GM19452 (cell line): ENCODE data around the gene FAM107B.

Experiments
- ATAC-seq: cut with Tn5 transposase; IDR thresholded peaks from one replicate; pipeline ENCODE4 v1.9.1; 2021; ENCODE audit not compliant: unreplicated experiment

The FAM107B gene

GRCh38 chr10:14563359-14563940 lies 211.2 kb downstream of the FAM107B start:
- no peak for ATAC-seq

- ATAC-seq, result no peak
Measured at GRCh38 chr10:14563076-14563336, 211.7 kb downstream of the FAM107B start.

- ATAC-seq, result no peak
Measured at GRCh38 chr10:14562218-14563075, 212.2 kb downstream of the FAM107B start.

- ATAC-seq, result no peak
Measured at GRCh38 chr10:14560791-14561765, 213.6 kb downstream of the FAM107B start.

- no peak for ATAC-seq
Measured at GRCh38 chr10:14560274-14560673, 214.4 kb downstream of the FAM107B start.

GRCh38 chr10:14558025-14558424 lies 216.7 kb downstream of the FAM107B start:
- ATAC-seq, result no peak

- no peak for ATAC-seq
Measured at GRCh38 chr10:14557567-14557966, 217.1 kb downstream of the FAM107B start.

GRCh38 chr10:14556285-14556956 lies 218.3 kb downstream of the FAM107B start:
- ATAC-seq, result peak; percentile 75

- ATAC-seq, result no peak
Measured at GRCh38 chr10:14555807-14556206, 218.9 kb downstream of the FAM107B start.

- ATAC-seq, result no peak
Measured at GRCh38 chr10:14554491-14555205, 220.0 kb downstream of the FAM107B start.

- no peak for ATAC-seq
Measured at GRCh38 chr10:14554091-14554490, 220.6 kb downstream of the FAM107B start.

GRCh38 chr10:14553448-14553847 lies 221.2 kb downstream of the FAM107B start:
- ATAC-seq, result no peak

GRCh38 chr10:14552015-14552414 lies 222.7 kb downstream of the FAM107B start:
- no peak for ATAC-seq

GRCh38 chr10:14550471-14550981 lies 224.2 kb downstream of the FAM107B start:
- ATAC-seq, result no peak

GRCh38 chr10:14549496-14549895 lies 225.2 kb downstream of the FAM107B start:
- ATAC-seq, result no peak

GRCh38 chr10:14548970-14549369 lies 225.7 kb downstream of the FAM107B start:
- no peak for ATAC-seq

- no peak for ATAC-seq
Measured at GRCh38 chr10:14548474-14548873, 226.2 kb downstream of the FAM107B start.

- no peak for ATAC-seq
Measured at GRCh38 chr10:14547816-14548215, 226.9 kb downstream of the FAM107B start.

GRCh38 chr10:14545827-14546226 lies 228.9 kb downstream of the FAM107B start:
- ATAC-seq, result no peak

GRCh38 chr10:14543904-14544210 lies 230.8 kb downstream of the FAM107B start:
- no peak for ATAC-seq
